Hepatocyte (in vitro differentiated cells): ENCODE results near the gene HERPUD1. TPM values are rescaled to one million over a fixed set of nuclear protein-coding genes. Genes with fewer than 3 reads are reported as not detected.

ENCODE experiments used
- DNase-seq: peaks from one replicate; pipeline ENCODE4 v3.0.0-alpha.2; 2016; ENCODE audit warnings: low spot score
- H2AFZ ChIP-seq: fragments of 200-600 bp; sonication (generic); 2 replicates; pipeline ENCODE4 v1.6.0; 2016; ENCODE audit warnings: antibody characterized with exemption, mild to moderate bottlenecking
- H3K27ac ChIP-seq: fragments of 200-600 bp; sonication (generic); 2 replicates; pipeline ENCODE4 v1.5.1; 2016; ENCODE audit warnings: mild to moderate bottlenecking
- H3K27me3 ChIP-seq: fragments of 200-600 bp; sonication (generic); 2 replicates; pipeline ENCODE4 v1.6.1; 2016
- H3K36me3 ChIP-seq: fragments of 200-600 bp; sonication (generic); replicated peaks from 2 replicates; pipeline ENCODE4 v1.5.1; 2016; ENCODE audit warnings: low read depth; ENCODE audit not compliant: insufficient read depth
- H3K4me1 ChIP-seq: fragments of 200-600 bp; sonication (generic); 2 replicates; pipeline ENCODE4 v1.5.1; 2016; ENCODE audit warnings: mild to moderate bottlenecking, moderate library complexity; ENCODE audit not compliant: insufficient read depth
- H3K4me2 ChIP-seq: fragments of 200-600 bp; sonication (generic); 2 replicates; pipeline ENCODE4 v1.6.0; 2016
- H3K4me3 ChIP-seq: fragments of 200-600 bp; sonication (generic); 2 replicates; pipeline ENCODE4 v1.5.1; 2016; ENCODE audit warnings: mild to moderate bottlenecking
- H3K79me2 ChIP-seq: fragments of 200-600 bp; sonication (generic); 2 replicates; pipeline ENCODE4 v1.6.0; 2017; ENCODE audit warnings: mild to moderate bottlenecking
- H3K9me2 ChIP-seq: fragments of 200-600 bp; sonication (generic); replicated peaks from 2 replicates; pipeline ENCODE4 v1.6.0; 2017; ENCODE audit warnings: mild to moderate bottlenecking; ENCODE audit not compliant: insufficient read depth
- H3K9me3 ChIP-seq: fragments of 200-600 bp; sonication (generic); 2 replicates; pipeline ENCODE4 v1.5.1; 2016; ENCODE audit warnings: low read depth, mild to moderate bottlenecking
- H4K20me1 ChIP-seq: fragments of 200-600 bp; sonication (generic); 2 replicates; pipeline ENCODE4 v1.6.0; 2016; ENCODE audit warnings: mild to moderate bottlenecking; ENCODE audit not compliant: insufficient read depth, poor library complexity, severe bottlenecking
- EZH2 ChIP-seq: fragments of 200-600 bp; sonication (generic); IDR thresholded peaks from 2 replicates; pipeline ENCODE4 v1.6.1; 2016; ENCODE audit warnings: antibody characterized with exemption, mild to moderate bottlenecking, borderline replicate concordance
- EZH2phosphoT487 ChIP-seq: fragments of 200-600 bp; sonication (generic); IDR thresholded peaks from one replicate; pipeline ENCODE4 v1.6.1; 2018; ENCODE audit warnings: antibody characterized with exemption, mild to moderate bottlenecking, low read depth, moderate library complexity; ENCODE audit not compliant: unreplicated experiment, severe bottlenecking
- WGBS: methylation state at CpG from one replicate; pipeline ENCODE4 v1.1.6; 2016; ENCODE audit warnings: low lambda C conversion rate; ENCODE audit errors: missing lambda C conversion rate; 5-methylcytosine and 5-hydroxymethylcytosine counted together
- polyA plus RNA-seq: library from polyadenylated mRNA; unstranded; fragments of >200 nt; fragmentation: Nextera tagmentation; extraction: Ambion mirVana; gene quantifications from 2 replicates; pipeline ENCODE4 v1.2.1, GENCODE V29; 2016
- total RNA-seq: library from RNA; depleted of rRNA; stranded (reverse); fragments of >200 nt; gene quantifications from 2 replicates; pipeline ENCODE4 v1.2.3, GENCODE V29; 2014
- TF ChIP-seq, protein P1 (sequence below): fragments of 200-600 bp; sonication (generic); IDR thresholded peaks from 2 replicates; pipeline ENCODE4 v1.5.1; 2016; ENCODE audit warnings: antibody characterized with exemption, mild to moderate bottlenecking; ENCODE audit not compliant: poor library complexity

The HERPUD1 gene
- total and polyA plus RNA-seq, 2 experiments from 2014 or later: 199 to 253 TPM

DNA sequence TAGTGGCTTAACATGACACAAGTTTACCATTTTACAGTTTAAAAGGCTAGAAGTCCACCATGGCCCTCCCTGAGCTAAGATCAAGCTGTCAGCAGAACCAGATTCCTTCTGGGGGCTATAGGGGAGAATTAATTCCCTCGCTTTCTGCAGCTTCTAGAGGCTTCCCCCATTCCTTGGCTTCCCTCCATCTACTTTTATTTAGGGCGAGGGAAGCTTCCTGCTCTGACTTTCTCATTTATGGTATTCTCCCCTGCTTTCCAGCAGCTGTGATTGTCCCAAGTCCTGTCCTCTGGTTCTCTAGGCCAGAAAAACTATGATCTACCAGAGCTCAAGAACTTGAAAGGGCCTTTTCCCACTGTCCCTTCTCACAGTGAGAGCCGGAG is 34.1 kb downstream of the HERPUD1 start:
- no peak for DNase-seq

GRCh38 chr16:56967733-56968132 is 35.8 kb downstream of the HERPUD1 start:
- Histone ChIP-seq H3K79me2 (no peaks in the 10 kb centered on the region), H3K27me3 (no peaks in the 10 kb centered on the region), H3K9me2 (no peaks in the 10 kb centered on the region), H4K20me1 (no peaks in the 10 kb centered on the region), H3K27ac (no peak overlapping the region), H3K9me3 (no peaks in the 10 kb centered on the region), H3K4me2 (no peak overlapping the region), H3K4me1 (no peaks in the 10 kb centered on the region), H2AFZ (no peak overlapping the region), H3K4me3 (no peak overlapping the region), H3K36me3 (no peaks in the 10 kb centered on the region)
- TF ChIP-seq EZH2phosphoT487 (no peak), EZH2 (no peak)
- TF ChIP-seq, protein P1, sequence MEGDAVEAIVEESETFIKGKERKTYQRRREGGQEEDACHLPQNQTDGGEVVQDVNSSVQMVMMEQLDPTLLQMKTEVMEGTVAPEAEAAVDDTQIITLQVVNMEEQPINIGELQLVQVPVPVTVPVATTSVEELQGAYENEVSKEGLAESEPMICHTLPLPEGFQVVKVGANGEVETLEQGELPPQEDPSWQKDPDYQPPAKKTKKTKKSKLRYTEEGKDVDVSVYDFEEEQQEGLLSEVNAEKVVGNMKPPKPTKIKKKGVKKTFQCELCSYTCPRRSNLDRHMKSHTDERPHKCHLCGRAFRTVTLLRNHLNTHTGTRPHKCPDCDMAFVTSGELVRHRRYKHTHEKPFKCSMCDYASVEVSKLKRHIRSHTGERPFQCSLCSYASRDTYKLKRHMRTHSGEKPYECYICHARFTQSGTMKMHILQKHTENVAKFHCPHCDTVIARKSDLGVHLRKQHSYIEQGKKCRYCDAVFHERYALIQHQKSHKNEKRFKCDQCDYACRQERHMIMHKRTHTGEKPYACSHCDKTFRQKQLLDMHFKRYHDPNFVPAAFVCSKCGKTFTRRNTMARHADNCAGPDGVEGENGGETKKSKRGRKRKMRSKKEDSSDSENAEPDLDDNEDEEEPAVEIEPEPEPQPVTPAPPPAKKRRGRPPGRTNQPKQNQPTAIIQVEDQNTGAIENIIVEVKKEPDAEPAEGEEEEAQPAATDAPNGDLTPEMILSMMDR: no peak
- DNase-seq: no peak
- 34% methylated on average over 2 of the region's 2 CpGs for WGBS

More for the DNA sequence above, 34.1 kb downstream of the HERPUD1 start:
- H3K27me3 ChIP-seq: no peaks in the 10 kb centered on the region
- no peak overlapping the region for H3K27ac ChIP-seq
- no peaks in the 10 kb centered on the region for H3K36me3 ChIP-seq
- H3K79me2 ChIP-seq: no peaks in the 10 kb centered on the region
- no peaks in the 10 kb centered on the region for H3K4me1 ChIP-seq
- no peaks in the 10 kb centered on the region for H3K9me2 ChIP-seq
- TF ChIP-seq EZH2phosphoT487: no peak
- TF ChIP-seq EZH2: no peak
- TF ChIP-seq, protein P1: no peak
- no peaks in the 10 kb centered on the region for H3K9me3 ChIP-seq
- H4K20me1 ChIP-seq: no peaks in the 10 kb centered on the region
- H3K4me3 ChIP-seq: no peak overlapping the region
- 72% methylated on average over 3 of the region's 3 CpGs for WGBS
- no peak overlapping the region for H3K4me2 ChIP-seq
- peak overlapping the region; percentile 40 for H2AFZ ChIP-seq

GRCh38 chr16:56969769-56970168 is 37.8 kb downstream of the HERPUD1 start:
- no peaks in the 10 kb centered on the region for H3K36me3 ChIP-seq
- no peak for DNase-seq
- no peak overlapping the region for H3K27ac ChIP-seq
- H2AFZ ChIP-seq: no peak overlapping the region
- H3K4me1 ChIP-seq: no peaks in the 10 kb centered on the region
- no peaks in the 10 kb centered on the region for H4K20me1 ChIP-seq
- no peaks in the 10 kb centered on the region for H3K9me3 ChIP-seq
- WGBS: 92% methylated on average over 7 of the region's 7 CpGs
- H3K9me2 ChIP-seq: no peaks in the 10 kb centered on the region
- TF ChIP-seq EZH2: no peak
- TF ChIP-seq, protein P1: no peak
- TF ChIP-seq EZH2phosphoT487: no peak
- H3K79me2 ChIP-seq: no peaks in the 10 kb centered on the region
- no peak overlapping the region for H3K4me3 ChIP-seq
- H3K27me3 ChIP-seq: no peaks in the 10 kb centered on the region
- no peak overlapping the region for H3K4me2 ChIP-seq
